ENCODE results near the gene C9orf43. TPM values are rescaled to one million over a fixed set of nuclear protein-coding genes. Genes with fewer than 3 reads are reported as not detected.

The C9orf43 gene
- total and polyA plus RNA-seq, 9 of the 15 experiments (the other 6 are each of a cell fraction or from before 2014, with no cell fraction given), result 0.21 to 0.58 (median 0.33) TPM

- peak; percentile 64 to 88; a peak in 2 of 4 replicates for TF ChIP-seq UBTF (IDR thresholded peaks at IDR 0.05; ENCODE audit: borderline replicate concordance in 1 of 2, low read depth in 2 of 2, low read length in 2 of 2)
- no peak for TF ChIP-seq ZNF561 (CRISPR knock-in tag; conservative IDR thresholded peaks at IDR 0.05)
- TF ChIP-seq CBFB (CRISPR knock-in tag; IDR thresholded peaks at IDR 0.05), result no peak
- TF ChIP-seq SREBF2 (CRISPR knock-in tag; IDR thresholded peaks at IDR 0.05), result no peak
- no peak for TF ChIP-seq U2AF1 (optimal IDR thresholded peaks at IDR 0.05; ENCODE audit: low read depth, low read length)
- TF ChIP-seq MTA3 (IDR thresholded peaks at IDR 0.05; ENCODE audit: borderline replicate concordance), result peak; percentile 84; the same call in 1 of the 2 replicates
- peak; percentile 59 for TF ChIP-seq PKNOX1 (IDR thresholded peaks at IDR 0.05)
- TF ChIP-seq TRIM24 (IDR thresholded peaks at IDR 0.05), result no peak
- no peak for TF ChIP-seq MECOM (CRISPR knock-in tag; IDR thresholded peaks at IDR 0.05)
- peak; percentile 76; the same call in 1 of the 2 replicates for TF ChIP-seq RBM34 (IDR thresholded peaks at IDR 0.05; ENCODE audit: borderline replicate concordance, insufficient read depth, low read length)
- peak; percentile 42; the same call in 1 of the 2 replicates for TF ChIP-seq NFIC (IDR thresholded peaks at IDR 0.05)
- TF ChIP-seq CSDE1 (IDR thresholded peaks at IDR 0.05), result no peak
- TF ChIP-seq TRIM28 (IDR thresholded peaks at IDR 0.05), result no peak; the same call in 1 of the 2 replicates
- peak; percentile 89 for TF ChIP-seq ETV5 (CRISPR knock-in tag; IDR thresholded peaks at IDR 0.05; ENCODE audit: low read depth)
- 0 out of 2 replicates have a peak, but pooled peaks have one; percentile 50 for TF ChIP-seq NKRF (IDR thresholded peaks at IDR 0.05; ENCODE audit: borderline replicate concordance)
- TF ChIP-seq ZZZ3 (IDR thresholded peaks at IDR 0.05), result no peak
- peak; percentile 76 for TF ChIP-seq L3MBTL2 (IDR thresholded peaks at IDR 0.05)
- no peak for TF ChIP-seq HOMEZ (CRISPR knock-in tag; IDR thresholded peaks at IDR 0.05)
- no peak for TF ChIP-seq POLR3G (IDR thresholded peaks at IDR 0.05; ENCODE audit: extremely low read depth, insufficient read length, insufficient replicate concordance)
- TF ChIP-seq TFE3 (CRISPR knock-in tag; IDR thresholded peaks at IDR 0.05), result no peak
These were observed 9.3 kb upstream of the C9orf43 start, which contains the start of gene ALAD (continued) for GRCh38 chr9:113401027-113401792.
